Prostate gland (tissue), 2 donors: ENCODE results near the gene CCDC136. TPM values are rescaled to one million over a fixed set of nuclear protein-coding genes. Genes with fewer than 3 reads are reported as not detected.

Source experiments
- DNase-seq: peaks from one replicate; pipeline ENCODE4 v3.0.0-alpha.2; 2019; ENCODE audit warnings: low spot score
- H3K27ac ChIP-seq, 2 donors: fragments of 200-600 bp; sonication (generic); 2 replicates each; pipeline ENCODE4 v1.5.1; 2017 to 2019
- H3K27me3 ChIP-seq: fragments of 200-600 bp; sonication (generic); replicated peaks from 2 replicates; pipeline ENCODE4 v1.5.1; 2019; ENCODE audit not compliant: insufficient read depth
- H3K36me3 ChIP-seq, 2 donors: fragments of 200-600 bp; sonication (generic); 1 replicate in 1 of 2; 2 replicates in 1 of 2; pipeline versions ENCODE4 v1.5.1 to v1.8.1; 2017 to 2019
- H3K4me1 ChIP-seq: fragments of 200-600 bp; sonication (generic); replicated peaks from 2 replicates; pipeline ENCODE4 v1.5.1; 2019
- H3K4me3 ChIP-seq, 2 donors: fragments of 200-600 bp; sonication (generic); 2 replicates each; pipeline ENCODE4 v1.5.1; 2017 to 2019
- H3K9me3 ChIP-seq: fragments of 200-600 bp; sonication (generic); 2 replicates; pipeline ENCODE4 v1.5.1; 2017
- POLR2A ChIP-seq: fragments of 450-650 bp; IDR thresholded peaks from one replicate; pipeline ENCODE4 v1.6.1; 2016; ENCODE audit warnings: antibody characterized with exemption, mild to moderate bottlenecking
- POLR2AphosphoS5 ChIP-seq: sonication (generic); formaldehyde crosslinking; IDR thresholded peaks from one replicate; pipeline ENCODE4 v1.6.1; 2017; ENCODE audit warnings: antibody characterized with exemption
- WGBS: methylation state at CpG from one replicate; pipeline ENCODE4 v1.1.5; 2018; 5-methylcytosine and 5-hydroxymethylcytosine counted together
- intact Hi-C: fragments of 100-400 bp; cut with DNase I; formaldehyde crosslinking; loops from one replicate; pipeline ENCODE4 v1.14.2; 2022
- small RNA-seq, 2 donors: library from RNA; depleted of rRNA; stranded (forward); fragments of <200 nt; gene quantifications; one replicate each; pipeline ENCODE3, GENCODE V24; 2016
- total RNA-seq, 2 donors: library from RNA; depleted of rRNA; stranded (reverse); fragments of >200 nt; gene quantifications; one replicate each; pipeline ENCODE4 v1.1.0, GENCODE V29; 2016
- TF ChIP-seq, protein P1 (sequence below), 4 experiments: fragments of 200-600 bp in 2 of 4; fragments of 450-650 bp in 2 of 4; sonication (generic) in 2 of 4; IDR thresholded peaks; 1 replicate in 3 of 4; 2 replicates in 1 of 4; pipeline ENCODE4 v1.5.1; 2016 to 2019; ENCODE audit warnings: antibody characterized with exemption in 4 of 4, mild to moderate bottlenecking in 2 of 4, moderate library complexity in 2 of 4

The CCDC136 gene
- total RNA-seq, 2 donors from 2014 or later: 11.7 to 61.2 TPM

DNA sequence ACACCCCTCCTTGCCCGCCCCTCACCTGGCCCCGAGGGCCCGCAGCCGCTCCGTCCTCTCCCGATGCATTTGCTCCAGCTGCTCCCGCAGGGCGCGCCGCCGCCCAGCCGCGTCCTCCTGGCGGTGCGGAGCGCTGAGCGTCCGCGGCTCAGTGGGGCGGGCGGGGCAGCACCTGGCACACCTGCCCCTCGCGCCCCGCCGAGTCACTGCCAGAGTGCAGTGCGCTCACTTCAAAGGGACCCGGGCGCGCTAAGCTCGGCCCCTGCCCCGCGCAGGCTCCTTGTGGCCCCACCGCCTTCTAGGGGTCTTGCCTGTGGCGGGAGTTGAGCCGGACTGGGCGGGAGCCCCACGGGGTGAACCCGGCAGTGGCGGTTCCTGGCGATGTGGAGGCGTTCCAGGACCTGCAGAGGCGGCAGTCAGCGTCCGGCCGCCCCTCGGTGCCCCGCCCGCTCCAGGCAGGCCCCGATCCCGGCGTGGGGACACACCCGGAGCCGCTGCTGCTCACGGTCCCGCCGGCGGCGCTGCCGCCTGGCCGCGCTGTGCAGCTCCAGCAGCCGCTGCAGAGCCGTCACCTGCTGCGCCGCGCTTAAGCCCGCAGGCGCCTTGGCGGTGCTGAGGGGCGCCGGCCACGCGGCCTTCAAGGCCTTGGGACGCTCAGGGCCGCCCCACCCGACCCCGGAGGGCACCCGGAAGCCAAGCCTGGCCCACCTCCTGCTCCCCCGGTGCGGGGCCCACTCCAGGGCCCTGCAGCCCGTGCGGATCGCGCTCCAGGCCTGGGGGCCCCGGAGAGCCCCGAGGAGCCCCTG is 77.6 kb downstream of the CCDC136 start:
- intact Hi-C loops: loop anchor here (5.0 kb wide), 1 partner anchor 262 kb away; no protein-coding TSS in a partner anchor
- peaks cover 3% of the 10 kb centered on the region for H3K4me1 ChIP-seq
- H3K36me3 ChIP-seq: no peaks in the 10 kb centered on the region
- 0% methylated on average over 44 of the region's 86 CpGs for WGBS
- peak overlapping the region in 1 of 2 donors; percentile 14 for H3K27ac ChIP-seq
- H3K9me3 ChIP-seq: no peaks in the 10 kb centered on the region
- peak overlapping the region; percentile 46 for H3K4me3 ChIP-seq
- peak; percentile 43 for DNase-seq
- TF ChIP-seq POLR2AphosphoS5: no peak
- TF ChIP-seq, protein P1, sequence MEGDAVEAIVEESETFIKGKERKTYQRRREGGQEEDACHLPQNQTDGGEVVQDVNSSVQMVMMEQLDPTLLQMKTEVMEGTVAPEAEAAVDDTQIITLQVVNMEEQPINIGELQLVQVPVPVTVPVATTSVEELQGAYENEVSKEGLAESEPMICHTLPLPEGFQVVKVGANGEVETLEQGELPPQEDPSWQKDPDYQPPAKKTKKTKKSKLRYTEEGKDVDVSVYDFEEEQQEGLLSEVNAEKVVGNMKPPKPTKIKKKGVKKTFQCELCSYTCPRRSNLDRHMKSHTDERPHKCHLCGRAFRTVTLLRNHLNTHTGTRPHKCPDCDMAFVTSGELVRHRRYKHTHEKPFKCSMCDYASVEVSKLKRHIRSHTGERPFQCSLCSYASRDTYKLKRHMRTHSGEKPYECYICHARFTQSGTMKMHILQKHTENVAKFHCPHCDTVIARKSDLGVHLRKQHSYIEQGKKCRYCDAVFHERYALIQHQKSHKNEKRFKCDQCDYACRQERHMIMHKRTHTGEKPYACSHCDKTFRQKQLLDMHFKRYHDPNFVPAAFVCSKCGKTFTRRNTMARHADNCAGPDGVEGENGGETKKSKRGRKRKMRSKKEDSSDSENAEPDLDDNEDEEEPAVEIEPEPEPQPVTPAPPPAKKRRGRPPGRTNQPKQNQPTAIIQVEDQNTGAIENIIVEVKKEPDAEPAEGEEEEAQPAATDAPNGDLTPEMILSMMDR (IDR thresholded peaks at IDR 0.05): peak in 1 of 4 experiments; percentile 34
- no peak for TF ChIP-seq POLR2A
- H3K27me3 ChIP-seq: no peaks in the 10 kb centered on the region

DNA sequence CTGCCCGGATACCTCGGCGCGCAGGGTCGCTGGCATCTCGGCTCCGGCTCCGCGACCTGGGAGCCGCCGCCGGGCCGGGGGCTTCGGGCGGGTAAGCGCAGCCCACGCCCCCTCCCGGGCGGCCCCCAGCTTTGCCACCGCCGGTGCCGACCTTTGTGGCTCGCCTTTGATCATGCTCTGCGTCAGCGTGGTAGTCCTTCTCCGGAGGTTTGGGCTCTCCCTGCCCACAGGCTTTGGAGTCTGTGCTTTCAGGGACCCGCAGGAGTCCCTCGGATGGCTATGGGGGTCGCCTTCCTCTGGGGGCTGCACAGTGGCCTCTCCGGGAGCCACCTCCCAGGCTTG is 78.1 kb downstream of the CCDC136 start:
- 18% methylated on average over 19 of the region's 30 CpGs for WGBS
- DNase-seq: no peak
- no peaks in the 10 kb centered on the region for H3K27me3 ChIP-seq
- intact Hi-C loops: loop anchor here (5.0 kb wide), 1 partner anchor 263 kb away; no protein-coding TSS in a partner anchor
- H3K9me3 ChIP-seq: no peaks in the 10 kb centered on the region
- H3K36me3 ChIP-seq: no peaks in the 10 kb centered on the region
- peak overlapping the region; percentile 46 for H3K4me3 ChIP-seq
- no peak for TF ChIP-seq POLR2A
- no peak for TF ChIP-seq POLR2AphosphoS5
- TF ChIP-seq, protein P1 (IDR thresholded peaks at IDR 0.05): no peak
- H3K4me1 ChIP-seq: peaks cover 3% of the 10 kb centered on the region
- H3K27ac ChIP-seq: no peak overlapping the region

DNA sequence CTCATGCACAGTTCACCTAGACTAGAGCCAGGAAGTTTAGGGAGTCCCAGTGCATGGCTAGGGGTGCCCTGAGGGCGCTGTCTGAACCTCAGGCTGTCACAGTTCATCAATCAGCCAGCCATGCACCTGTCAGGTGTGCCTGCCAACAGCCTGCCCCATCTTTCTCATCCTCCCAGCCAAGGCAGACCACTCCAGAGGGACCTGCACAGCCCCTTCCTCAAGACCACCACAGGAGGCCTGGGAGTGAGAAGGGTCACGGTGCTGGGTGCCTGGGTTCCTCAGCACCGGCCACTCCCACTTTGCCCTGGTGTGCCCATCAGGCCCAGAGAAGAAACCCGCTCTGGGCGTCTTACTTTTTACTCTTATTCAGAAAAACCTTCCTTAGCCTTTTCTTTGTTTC is 79.3 kb downstream of the CCDC136 start:
- Histone ChIP-seq H3K9me3 (no peaks in the 10 kb centered on the region), H3K36me3 (no peaks in the 10 kb centered on the region), H3K27me3 (no peaks in the 10 kb centered on the region), H3K4me1 (peaks cover 3% of the 10 kb centered on the region), H3K4me3 (no peak overlapping the region), H3K27ac (no peak overlapping the region)
- no peak for DNase-seq
- no peak for TF ChIP-seq POLR2AphosphoS5
- TF ChIP-seq, protein P1 (IDR thresholded peaks at IDR 0.05): no peak
- no peak for TF ChIP-seq POLR2A
- 98% methylated on average over 5 of the region's 5 CpGs for WGBS
- intact Hi-C loops: no loop called here

Small RNA genes within 50 kb of the gene (small RNA-seq; reads per million reads assigned to genes)
- 0 reads per million in 2 donors for gene RN7SL81P

Other genes with a start within 250 kb of the CCDC136 start
- 1 to 10 TPM in 1 of 2 donors, under 1 TPM in 1; 0.18 to 4.5 TPM for gene GARIN1A, start 119.7 kb upstream of the CCDC136 start, total RNA-seq
- gene CALU, start 52.6 kb upstream of the CCDC136 start, total RNA-seq: 10 to 100 TPM; 76.2 to 87.8 TPM
- gene OPN1SW, start 16.2 kb upstream of the CCDC136 start, total RNA-seq: not detected
- gene FLNC, start 38.4 kb downstream of the CCDC136 start, total RNA-seq: 100 to 1,000 TPM; 104 to 150 TPM
- 100 to 1,000 TPM; 116 to 118 TPM for gene ATP6V1F, start 70.9 kb downstream of the CCDC136 start, total RNA-seq
- gene KCP, start 118.7 kb downstream of the CCDC136 start, total RNA-seq: under 1 TPM in 1 of 2 donors, not detected in 1; 0.45 TPM
- gene IRF5, start 146.0 kb downstream of the CCDC136 start, total RNA-seq: 10 to 100 TPM in 1 of 2 donors, 1 to 10 TPM in 1; 6.0 to 10.6 TPM